ENCODE data around the gene RANBP3L. TPM values are rescaled to one million over a fixed set of nuclear protein-coding genes. Genes with fewer than 3 reads are reported as not detected.

Gene RANBP3L
- total RNA-seq, 1 experiment from 2014 or later, result not detected

GRCh38 chr5:36304095-36304805, 2.5 kb upstream of the RANBP3L start:
- Histone ChIP-seq H4K20me1 (ENCODE audit: control insufficient read depth, insufficient read depth, insufficient read length) (no peaks in the 10 kb centered on the region), H3K18ac (ENCODE audit: insufficient read length, low read depth, low read length) (no peak overlapping the region), H2BK15ac (ENCODE audit: low read depth, low read length) (no peak overlapping the region), H2BK120ac (ENCODE audit: low read depth, low read length, poor library complexity, severe bottlenecking) (no peak overlapping the region), H3K14ac (ENCODE audit: insufficient read depth, low read length) (no peak overlapping the region), H3K79me1 (ENCODE audit: insufficient read depth, low read depth, low read length, poor library complexity, severe bottlenecking) (no peaks in the 10 kb centered on the region), H3K23me2 (ENCODE audit: insufficient read length, low read depth, low read length, poor library complexity, severe bottlenecking) (no peaks in the 10 kb centered on the region), H2BK12ac (ENCODE audit: insufficient read length, low read depth, low read length) (no peak overlapping the region), H2AK5ac (ENCODE audit: insufficient read length, low read length) (no peak overlapping the region), H3K27ac (ENCODE audit: insufficient read length, low read depth, low read length) (no peak overlapping the region), H3T11ph (ENCODE audit: low read length) (no peak overlapping the region), H3K9me3 (ENCODE audit: control insufficient read depth, low read depth, low read length) (no peaks in the 10 kb centered on the region), H4K5ac (ENCODE audit: insufficient read length, low read depth, low read length) (no peak overlapping the region), H3K79me2 (ENCODE audit: insufficient read depth, low read length) (no peaks in the 10 kb centered on the region), H3K4ac (ENCODE audit: low read depth, low read length) (no peak overlapping the region), H4K8ac (replicated peaks; ENCODE audit: insufficient read length, low read depth, low read length) (no peak overlapping the region), H3K4me2 (ENCODE audit: insufficient read depth, insufficient read length, low read length) (no peak overlapping the region), H2BK5ac (ENCODE audit: insufficient read length, low read length) (no peak overlapping the region), H3K23ac (ENCODE audit: insufficient read length, low read depth, low read length) (no peak overlapping the region), H4K91ac (ENCODE audit: insufficient read length, low read depth, low read length) (no peak overlapping the region), H3K4me1 (ENCODE audit: insufficient read depth, low read length) (no peaks in the 10 kb centered on the region), H2AFZ (ENCODE audit: low read length) (peak overlapping the region; percentile 78), H3K56ac (ENCODE audit: insufficient read length, low read depth, low read length) (no peak overlapping the region), H3K27me3 (ENCODE audit: insufficient read depth, low read length) (no peaks in the 10 kb centered on the region), H2BK20ac (ENCODE audit: low read depth, low read length, poor library complexity, severe bottlenecking) (no peak overlapping the region), H3K9ac (ENCODE audit: extremely low read depth, insufficient read length, low read length) (no peak overlapping the region)
- no peak for DNase-seq
- WGBS (ENCODE audit: extremely low coverage, insufficient read length, low lambda C conversion rate), result no CpG with 5 or more reads among the region's 7 CpGs
- Mint-ChIP-seq H3K27me3 (ENCODE audit: low read depth) (peaks cover 2% of the 10 kb centered on the region; the same call in 1 of the 2 replicates), H3K36me3 (ENCODE audit: insufficient read depth in 1 of 3, low read depth in 3 of 3) (no peaks in the 10 kb centered on the region), H3K27ac (0 out of 7 replicates have a peak overlapping the region, but pooled peaks of 1 of the 3 experiments have one; percentile 36), H3K4me3 (no peak overlapping the region), H3K4me1 (peaks cover 6 to 12% of the 10 kb centered on the region in 2 experiments; a peak in 3 of 4 replicates), H3K9me3 (no peaks in the 10 kb centered on the region)
- TF ChIP-seq CTCF (conservative IDR thresholded peaks at IDR 0.05), result no peak
